ENCODE measurements around the gene THSD7B.

DNA sequence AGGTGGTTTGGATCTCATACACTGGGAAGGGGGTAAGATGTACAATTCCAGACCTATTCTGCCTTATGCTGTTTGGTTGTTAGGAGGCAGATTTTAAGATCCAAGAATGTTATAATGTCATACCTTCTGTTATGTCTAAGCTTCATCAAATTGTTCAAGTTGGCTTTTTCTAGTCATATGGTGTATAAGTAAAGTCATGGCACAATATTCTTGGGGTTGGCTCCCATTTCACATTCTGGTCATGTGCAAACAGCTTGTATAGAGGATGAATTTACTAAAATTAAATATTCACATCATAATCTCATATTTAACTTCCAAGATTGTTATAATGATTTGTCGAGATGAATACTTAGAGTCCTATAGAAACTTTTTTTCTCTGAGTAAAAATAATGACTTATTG, 774.0 kb downstream of the THSD7B start:
- TF ChIP-seq, protein P1, sequence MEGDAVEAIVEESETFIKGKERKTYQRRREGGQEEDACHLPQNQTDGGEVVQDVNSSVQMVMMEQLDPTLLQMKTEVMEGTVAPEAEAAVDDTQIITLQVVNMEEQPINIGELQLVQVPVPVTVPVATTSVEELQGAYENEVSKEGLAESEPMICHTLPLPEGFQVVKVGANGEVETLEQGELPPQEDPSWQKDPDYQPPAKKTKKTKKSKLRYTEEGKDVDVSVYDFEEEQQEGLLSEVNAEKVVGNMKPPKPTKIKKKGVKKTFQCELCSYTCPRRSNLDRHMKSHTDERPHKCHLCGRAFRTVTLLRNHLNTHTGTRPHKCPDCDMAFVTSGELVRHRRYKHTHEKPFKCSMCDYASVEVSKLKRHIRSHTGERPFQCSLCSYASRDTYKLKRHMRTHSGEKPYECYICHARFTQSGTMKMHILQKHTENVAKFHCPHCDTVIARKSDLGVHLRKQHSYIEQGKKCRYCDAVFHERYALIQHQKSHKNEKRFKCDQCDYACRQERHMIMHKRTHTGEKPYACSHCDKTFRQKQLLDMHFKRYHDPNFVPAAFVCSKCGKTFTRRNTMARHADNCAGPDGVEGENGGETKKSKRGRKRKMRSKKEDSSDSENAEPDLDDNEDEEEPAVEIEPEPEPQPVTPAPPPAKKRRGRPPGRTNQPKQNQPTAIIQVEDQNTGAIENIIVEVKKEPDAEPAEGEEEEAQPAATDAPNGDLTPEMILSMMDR (conservative IDR thresholded peaks at IDR 0.05; ENCODE audit: low read depth, low read length), result no peak
- no peak for TF ChIP-seq EZH2 (IDR thresholded peaks at IDR 0.05; ENCODE audit: low read length, unreplicated experiment)
- no peak for TF ChIP-seq EZH2phosphoT487 (IDR thresholded peaks at IDR 0.05; ENCODE audit: borderline replicate concordance, low read length)

Measured in PC-3 (cell line).